ENCODE measurements around the gene SLC44A3.

DNA sequence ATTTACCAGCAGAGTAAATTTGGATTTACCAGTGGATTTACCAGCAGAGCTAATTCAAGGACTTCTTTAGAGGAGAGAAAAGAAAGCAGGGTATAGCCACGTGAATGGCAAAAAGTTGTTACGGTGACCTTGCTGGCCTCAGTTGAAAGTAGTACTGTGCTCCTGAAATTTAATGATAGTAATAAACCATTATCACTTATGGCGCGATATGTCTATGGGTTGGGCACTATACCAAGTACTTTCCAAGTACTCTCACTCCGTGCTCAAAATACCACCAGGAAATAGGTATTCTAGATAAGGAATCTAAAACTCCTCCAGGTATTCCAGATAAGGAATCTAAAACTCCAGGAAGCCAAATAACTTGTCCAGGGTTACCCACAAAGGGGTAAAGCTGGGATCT is 35.8 kb downstream of the SLC44A3 start:
- TF ChIP-seq CTCF (IDR thresholded peaks at IDR 0.05), result no peak
- TF ChIP-seq POLR2A (IDR thresholded peaks at IDR 0.05), result no peak
